TTC549 (cell line): ENCODE measurements around the gene SMAD6.

Experiments
- FAIRE-seq: peaks from 2 replicates; lab custom pipeline; 2012; peaks lifted over from hg19 to GRCh38; lab: Jason Lieb, UNC

The SMAD6 gene

DNA sequence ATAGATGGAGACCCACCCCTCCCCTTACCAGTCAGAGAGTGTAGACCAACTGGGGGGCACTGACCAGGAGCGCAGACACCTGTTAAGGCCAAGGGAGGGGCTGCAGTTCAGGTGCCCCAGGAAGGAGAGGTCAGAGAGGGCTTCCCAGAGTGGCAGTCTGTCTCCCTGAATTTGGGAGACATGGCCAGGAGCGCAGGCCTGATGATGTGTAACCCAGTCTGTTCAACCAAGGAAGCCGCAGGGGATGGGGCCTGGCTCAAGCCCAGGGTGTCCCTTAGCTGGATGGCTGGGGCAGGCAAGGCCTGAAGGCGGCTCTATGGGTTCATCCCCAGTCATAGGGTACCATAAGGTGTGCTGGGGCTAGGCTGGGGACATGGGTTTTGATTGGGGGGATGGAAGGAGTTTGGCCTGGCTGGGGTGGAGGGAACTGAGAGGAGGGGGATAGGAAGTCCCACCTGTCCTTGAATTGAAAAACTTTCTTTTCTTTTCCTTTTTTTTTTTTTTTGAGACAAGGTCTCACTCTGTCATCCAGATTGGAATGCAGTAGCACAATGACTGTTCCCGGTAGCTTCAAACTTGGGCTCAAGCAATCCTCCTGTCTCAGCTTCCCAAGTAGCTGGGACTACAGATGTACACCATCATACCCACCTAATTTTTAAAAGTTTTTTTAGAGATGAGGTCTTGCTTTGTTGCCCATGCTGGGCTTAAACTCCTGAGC lies 75.7 kb downstream of the SMAD6 start:
- FAIRE-seq: no peak

DNA sequence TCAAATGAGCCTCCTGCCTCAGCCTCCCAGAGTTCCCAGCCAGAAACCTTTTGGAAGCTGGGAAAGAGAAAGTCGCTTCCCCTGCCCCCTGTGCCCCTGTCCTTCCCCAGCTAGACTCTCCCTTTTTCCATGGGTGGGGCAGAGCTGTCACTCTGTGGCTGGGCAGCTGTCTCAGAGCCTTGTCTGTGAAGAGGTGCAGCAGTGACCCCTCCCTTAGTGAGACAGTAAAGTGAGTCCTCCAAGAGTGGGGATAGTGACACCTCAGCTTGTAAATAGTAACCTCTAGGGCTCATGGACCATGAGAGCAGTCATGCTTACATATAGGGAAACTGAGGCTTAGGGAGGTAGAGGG lies 76.3 kb downstream of the SMAD6 start:
- FAIRE-seq: no peak

DNA sequence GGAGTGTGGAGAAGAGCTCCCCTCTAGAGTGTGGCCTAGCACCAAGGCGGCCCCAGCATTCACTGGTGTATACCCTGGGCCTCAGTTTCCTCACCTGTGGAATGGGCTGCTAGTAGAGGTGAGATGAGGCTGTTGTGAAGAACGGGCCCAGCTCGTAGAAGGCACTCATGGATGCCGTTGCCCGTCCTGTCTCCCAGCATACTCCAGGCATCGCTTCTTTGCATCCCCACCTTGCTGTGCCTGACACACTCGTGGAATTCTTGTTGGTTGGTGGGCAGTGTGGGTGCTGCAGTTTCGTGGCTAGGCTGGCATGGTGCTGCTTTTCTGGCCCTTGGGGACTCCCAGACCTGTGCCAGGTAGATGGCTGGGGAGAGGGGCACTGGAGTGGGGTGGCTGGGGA lies 76.7 kb downstream of the SMAD6 start:
- no peak for FAIRE-seq

DNA sequence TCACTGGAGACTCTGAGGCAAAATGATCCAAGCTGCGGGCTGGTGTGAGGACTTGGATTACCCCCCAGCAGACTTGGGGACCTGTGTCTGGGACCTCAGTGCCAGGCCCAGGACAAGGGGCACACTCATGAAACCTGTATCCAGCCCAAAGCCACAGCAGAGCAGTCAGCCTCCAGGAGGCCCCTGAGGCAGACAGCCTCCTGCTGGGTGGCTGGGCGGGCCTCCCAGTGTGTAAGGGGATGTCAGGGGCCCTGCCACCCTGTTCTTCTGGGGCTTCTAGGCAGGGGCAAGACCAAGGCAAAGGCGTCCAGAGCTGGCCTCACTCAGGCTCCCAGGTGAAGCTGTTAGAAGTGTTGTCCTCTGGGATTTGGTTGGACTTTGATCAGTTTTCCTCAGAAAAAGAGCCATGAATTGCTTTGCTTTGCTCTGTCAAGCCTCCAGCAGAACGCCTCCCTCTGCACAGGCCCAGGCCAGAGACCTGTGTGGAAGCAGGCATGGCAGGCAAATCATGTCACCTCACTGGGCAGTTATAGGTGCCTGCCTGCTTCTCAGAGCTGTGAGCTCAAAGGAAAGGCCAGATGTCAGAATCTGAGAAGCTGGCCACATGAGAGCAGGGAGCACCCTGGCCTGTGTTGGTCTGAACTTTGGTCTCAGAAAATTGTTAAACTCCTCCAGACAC lies 77.4 kb downstream of the SMAD6 start:
- no peak for FAIRE-seq

DNA sequence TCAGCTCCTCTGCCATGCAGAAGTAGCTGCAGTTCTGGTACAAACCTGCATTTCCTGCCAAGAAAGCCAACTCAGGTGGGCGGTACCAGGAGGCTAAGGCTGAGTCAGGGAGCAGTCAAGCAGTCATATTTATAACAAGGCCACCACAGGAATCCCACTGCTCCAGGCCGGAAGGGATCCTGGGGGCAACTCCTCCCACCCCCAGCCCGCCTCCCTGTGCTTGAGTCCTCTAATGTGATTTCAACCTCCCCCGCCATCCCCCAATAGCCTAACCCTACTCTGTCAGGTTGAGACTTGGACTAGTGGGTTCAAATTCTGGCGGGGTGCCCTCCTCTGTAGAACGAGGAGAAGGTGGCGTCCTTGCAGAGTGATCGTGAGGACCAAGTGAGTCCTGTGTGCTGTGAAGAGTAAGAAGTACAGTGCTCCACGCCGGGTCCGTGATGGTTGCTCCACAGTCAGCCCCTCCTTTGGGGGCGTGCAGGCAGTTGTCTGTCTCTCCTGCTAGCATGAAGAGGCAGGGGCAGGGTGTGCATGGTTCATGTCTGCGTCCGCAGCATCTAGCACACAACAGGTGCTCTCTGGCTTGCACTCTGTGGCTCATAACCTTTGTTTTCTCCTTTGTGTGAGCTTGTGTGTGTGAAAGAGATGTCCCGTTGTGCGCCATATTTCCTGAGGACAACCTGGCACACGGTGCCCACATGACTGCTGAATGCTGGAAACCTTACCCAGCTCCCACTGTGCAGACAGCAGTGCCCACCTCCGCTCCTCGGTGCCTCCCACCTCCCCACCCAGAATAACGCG lies 78.3 kb downstream of the SMAD6 start:
- no peak for FAIRE-seq

DNA sequence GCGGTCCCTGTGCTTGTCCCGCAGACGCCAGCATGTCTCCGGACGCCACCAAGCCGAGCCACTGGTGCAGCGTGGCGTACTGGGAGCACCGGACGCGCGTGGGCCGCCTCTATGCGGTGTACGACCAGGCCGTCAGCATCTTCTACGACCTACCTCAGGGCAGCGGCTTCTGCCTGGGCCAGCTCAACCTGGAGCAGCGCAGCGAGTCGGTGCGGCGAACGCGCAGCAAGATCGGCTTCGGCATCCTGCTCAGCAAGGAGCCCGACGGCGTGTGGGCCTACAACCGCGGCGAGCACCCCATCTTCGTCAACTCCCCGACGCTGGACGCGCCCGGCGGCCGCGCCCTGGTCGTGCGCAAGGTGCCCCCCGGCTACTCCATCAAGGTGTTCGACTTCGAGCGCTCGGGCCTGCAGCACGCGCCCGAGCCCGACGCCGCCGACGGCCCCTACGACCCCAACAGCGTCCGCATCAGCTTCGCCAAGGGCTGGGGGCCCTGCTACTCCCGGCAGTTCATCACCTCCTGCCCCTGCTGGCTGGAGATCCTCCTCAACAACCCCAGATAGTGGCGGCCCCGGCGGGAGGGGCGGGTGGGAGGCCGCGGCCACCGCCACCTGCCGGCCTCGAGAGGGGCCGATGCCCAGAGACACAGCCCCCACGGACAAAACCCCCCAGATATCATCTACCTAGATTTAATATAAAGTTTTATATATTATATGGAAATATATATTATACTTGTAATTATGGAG lies 79.1 kb downstream of the SMAD6 start:
- FAIRE-seq: no peak

DNA sequence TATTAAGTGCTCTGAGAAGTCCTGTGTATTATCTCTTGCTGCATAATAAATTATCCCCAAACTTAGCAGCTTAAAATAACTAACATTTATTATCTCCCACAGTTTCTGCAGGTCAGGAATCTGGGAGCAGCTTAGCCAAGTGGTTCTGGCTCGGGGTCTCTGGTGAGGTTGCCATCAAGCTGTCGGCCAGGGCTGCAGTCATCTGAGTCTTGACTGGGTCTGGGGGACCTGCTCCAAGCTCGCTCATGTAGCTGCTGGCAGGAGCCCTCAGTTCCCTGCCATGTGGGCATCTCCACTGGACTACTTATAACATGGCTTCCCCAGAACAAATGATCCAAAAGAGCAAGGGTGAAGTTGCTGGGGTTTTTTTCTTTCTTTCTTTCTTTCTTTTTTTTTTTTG lies 80.7 kb downstream of the SMAD6 start:
- no peak for FAIRE-seq

DNA sequence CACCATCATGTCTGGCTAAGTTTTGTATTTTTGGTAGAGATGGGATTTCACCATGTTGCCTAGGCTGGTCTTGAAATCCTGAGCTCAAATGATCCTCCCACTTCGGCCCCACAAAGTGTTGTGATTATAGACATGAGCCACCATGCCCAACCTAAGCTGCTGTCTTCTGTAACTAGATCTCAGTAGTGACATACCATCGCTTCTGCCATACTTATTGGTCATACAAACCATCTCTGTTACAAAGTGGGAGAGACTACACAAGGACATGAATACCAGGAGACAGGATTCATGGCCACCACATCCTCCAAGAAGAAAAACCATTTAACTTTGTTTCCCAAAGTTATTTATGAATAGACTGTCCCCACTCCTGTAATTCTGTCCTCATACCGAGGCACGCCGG lies 81.3 kb downstream of the SMAD6 start:
- FAIRE-seq: peak; percentile 80

DNA sequence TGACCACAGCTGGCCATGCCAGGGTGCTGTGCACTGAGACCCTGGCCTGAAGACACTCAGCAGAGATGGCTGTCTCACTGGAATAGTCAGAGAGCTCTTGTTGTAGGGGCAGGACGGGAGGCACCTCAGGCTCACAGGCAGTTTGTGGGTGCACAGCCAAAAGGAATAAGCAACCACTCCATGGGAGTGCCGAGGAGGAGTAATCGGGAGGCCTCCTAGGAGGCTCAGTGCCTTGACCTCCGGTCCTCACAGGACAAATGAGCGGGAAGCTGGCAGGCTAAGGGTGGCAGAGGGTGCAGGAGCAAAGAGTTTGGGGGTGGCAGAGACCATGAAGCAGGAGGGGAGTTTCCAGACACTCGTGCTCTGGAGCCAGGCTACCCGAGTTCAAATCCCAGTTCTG lies 81.7 kb downstream of the SMAD6 start:
- FAIRE-seq: no peak

DNA sequence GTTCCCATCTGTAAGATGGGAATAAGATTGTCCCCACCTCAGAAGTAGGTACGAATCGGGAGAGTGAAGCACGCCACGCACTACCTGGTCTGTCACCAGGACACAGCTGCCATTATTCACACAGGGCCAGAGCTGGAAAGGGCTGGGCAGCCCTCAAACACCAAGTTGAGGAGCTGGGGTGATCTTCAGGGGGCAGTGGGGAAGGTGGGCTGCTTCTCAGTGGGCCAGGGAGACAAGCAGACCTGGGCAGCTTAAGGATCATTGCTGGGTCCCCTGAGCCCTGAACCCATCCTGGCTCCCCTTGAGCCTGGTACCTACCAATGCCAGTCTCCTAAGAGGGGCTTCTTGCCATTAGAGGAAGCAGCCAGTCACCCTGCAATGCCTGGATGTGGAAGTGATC lies 82.1 kb downstream of the SMAD6 start:
- FAIRE-seq: no peak

DNA sequence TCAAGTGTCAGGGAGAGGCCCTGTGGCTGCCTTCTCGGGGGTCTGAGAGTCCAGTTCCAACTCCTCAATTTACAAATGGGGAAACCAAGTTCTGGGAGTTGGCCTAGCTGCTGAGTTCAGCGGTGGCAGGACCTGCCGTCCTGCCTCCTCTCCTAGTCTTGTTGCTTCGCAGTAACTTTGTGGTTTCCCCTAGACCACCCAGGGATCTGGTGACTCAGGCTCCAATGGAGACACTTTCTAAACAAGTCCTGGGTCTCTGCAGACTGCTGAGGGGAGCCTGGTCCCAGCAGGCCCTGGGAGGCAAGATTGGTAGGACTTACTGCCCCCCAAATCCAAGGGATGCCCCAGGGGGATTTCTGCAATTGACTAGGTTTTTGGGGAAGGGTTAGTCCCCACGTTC lies 83.6 kb downstream of the SMAD6 start:
- no peak for FAIRE-seq

DNA sequence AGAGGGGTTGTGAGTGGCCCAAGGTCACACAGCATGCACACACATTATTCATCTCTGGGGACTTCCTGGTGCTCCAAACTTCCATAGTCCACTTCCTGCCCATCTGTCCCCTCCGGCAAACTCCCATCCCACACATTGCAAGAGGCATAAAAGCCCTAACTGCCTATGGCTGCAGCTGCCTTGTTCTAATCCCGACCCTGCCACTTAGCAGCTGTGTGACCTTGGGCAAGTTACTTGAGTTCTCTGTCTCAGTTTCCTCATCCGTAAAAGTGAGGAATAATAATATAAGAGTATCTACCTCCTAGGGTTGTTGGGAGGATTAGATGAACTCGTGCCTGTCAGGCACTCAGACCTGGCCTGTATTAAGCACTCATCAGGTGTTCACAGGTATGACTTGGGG lies 84.2 kb downstream of the SMAD6 start:
- FAIRE-seq: no peak

DNA sequence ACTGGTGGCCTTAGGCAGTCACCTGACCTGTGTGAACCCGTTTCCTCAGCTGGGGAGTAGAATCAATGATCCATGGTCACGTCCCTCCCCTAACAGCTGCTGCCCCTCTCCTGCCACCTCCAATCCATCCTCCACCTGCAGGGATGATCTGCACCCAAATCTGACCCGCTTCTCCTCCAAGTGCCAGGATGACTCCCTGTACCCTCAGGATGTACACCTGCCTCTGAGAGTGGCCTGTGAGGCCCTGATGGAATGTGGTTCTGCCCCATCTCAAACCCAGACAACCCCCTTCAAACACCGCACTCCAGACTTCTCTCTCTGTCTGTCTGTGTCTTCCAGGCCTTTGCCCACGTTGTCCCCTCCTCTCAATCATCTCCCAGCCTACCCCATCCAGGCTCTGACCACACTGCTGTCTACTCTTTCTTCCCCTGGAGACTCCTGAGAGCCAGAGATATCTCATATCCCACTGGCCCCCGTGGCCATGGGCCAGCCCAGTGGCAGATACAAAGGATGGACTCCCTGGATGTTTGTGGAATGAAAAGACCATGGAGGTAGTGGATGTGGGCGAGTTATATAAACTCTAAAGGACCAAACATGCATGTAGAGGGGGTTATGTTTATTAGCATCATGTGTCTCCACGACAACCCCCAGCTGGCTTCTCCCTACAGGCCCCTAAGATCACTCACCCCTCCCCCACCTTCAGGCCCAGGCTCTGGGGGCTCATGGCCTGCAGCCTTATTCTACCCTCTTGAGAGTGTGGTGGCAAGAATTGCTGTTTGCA lies 84.9 kb downstream of the SMAD6 start:
- FAIRE-seq: no peak

DNA sequence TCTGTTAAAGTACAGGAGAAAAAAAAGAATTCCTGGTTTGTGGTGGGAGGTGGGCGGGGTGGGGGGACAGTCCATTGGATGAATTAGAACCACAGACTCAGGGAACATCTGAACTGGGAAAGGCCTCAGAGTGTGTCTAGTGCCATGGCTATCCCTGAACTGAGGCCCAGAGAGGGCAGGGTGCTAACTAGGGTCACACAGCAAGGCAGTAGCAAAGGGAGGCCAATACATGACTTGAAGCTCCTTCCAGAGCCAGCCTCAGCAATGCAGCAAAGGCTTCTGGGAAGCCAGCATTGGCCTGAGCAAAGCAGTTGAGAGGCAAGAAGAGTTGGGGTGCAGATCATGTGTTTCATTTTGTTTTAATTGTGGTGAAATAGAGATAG lies 85.4 kb downstream of the SMAD6 start:
- no peak for FAIRE-seq

DNA sequence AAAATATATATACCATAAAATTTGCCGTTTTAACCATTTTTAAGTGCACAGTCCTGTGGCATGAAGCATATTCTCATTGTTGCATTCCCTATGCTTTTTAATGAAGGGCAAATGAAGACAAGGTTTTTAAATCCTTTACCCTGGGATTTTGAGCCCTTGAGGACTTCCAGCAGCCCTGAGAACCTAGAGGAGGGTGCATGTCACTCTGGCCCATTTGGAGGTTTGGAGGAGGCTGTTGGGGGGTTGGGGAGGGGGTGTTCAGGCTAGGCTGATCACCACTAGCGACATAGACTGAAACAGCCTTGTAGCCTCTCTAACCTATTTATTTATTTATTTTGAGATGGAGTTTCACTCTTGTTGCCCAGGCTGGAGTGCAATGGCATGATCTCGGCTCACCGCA lies 86.0 kb downstream of the SMAD6 start:
- FAIRE-seq: no peak

DNA sequence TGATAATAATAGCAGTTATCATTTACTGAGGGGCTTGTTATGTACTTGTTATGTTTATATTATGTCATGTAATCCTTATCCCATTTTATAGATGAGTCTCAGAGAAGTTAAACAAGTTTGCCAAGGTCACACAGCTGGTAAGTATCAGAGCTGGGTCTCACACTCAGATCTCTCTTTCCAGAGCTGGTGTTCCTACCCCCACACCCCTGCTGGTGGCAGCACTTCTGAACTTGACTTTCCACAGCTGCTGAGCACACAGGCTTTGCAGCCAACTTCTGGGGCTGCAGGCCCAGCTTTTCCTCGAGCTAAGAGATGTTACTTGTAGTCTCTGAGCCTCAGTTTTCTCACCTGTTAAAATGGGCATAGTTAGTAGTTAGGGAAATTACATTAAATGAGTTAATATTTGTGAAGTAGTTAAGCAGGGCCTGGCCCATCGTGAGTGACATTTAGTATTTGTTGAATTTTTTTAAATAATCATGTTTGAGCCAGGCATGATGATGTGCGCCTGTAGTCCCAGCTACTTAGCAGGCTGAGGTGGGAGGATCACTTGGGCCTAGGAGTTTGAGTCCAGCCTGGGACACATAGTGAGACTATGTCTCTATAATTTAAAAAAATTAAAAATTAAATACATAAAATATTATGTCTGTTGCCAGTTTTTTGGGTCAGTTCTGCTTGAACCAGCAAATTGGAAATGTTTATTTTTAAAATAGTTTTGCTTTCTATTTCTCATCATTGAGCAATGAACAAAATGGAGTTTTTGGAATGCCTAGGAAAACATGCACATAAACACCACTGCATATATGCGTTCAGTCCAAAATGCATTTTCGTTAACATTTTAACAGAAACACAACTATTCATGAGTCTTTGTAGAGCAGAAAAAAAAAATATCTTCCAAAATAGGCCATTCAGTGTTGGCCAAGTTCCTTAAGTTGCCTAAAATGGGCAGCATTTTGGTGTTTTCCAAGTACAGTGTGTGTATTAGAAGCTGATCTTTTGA lies 87.3 kb downstream of the SMAD6 start:
- FAIRE-seq: no peak

DNA sequence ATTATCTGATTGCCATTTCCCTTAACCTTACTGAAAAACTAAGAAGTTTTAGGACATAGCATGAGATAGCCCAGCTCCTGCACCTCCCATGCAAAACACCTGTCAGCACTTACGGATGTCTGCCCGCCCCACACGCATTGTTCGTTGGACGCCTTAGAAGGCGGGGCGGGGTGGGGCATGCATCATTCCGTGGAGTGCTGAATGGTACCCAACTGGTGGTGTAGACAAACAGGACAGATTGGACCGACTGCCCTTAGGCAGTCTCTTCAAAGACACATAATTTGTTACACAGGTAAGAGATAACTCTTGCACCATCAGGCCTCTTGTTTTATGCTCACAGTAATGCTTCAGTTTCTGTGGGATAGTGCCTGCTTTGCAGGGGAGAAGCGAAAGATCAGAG lies 93.8 kb downstream of the SMAD6 start:
- FAIRE-seq: no peak

DNA sequence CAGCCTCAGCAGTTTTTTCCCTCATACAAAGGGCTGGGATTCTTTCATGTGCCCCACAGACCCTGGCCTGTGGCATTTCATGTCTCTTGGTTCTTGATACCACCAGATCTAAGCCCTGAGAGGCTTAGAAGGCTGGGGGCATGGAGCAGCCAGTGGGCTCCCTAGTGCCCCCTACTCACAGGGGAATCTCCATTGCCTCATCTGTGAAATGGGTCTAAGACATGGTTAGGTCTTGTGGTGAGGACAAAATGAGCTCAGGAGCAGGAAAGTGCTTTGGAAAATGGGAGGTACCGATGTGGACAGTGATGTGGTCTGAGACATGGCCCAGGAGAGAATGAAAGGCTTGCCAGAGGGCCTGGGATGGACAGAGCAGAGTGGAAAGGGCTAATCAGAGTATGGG lies 94.3 kb downstream of the SMAD6 start:
- FAIRE-seq: no peak

DNA sequence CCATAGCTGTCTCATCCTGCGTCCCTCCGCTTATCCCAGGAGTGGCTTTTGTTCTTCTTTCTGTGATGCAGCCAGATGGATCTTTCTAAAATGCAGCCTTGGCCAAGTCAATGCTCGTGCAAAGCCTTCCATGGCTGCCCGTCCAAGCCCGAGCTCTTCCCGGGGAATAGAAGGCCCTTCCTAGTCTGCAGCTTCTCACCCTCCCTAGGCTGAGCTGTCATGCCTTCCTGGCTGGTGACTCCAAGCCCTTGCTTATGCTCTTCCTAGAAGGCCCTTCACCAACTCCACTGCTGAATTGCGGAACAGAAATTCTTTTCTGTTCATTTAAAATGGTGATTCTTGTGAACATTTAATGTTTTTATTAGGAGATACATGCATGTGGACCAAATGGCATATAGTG lies 95.9 kb downstream of the SMAD6 start:
- FAIRE-seq: no peak

DNA sequence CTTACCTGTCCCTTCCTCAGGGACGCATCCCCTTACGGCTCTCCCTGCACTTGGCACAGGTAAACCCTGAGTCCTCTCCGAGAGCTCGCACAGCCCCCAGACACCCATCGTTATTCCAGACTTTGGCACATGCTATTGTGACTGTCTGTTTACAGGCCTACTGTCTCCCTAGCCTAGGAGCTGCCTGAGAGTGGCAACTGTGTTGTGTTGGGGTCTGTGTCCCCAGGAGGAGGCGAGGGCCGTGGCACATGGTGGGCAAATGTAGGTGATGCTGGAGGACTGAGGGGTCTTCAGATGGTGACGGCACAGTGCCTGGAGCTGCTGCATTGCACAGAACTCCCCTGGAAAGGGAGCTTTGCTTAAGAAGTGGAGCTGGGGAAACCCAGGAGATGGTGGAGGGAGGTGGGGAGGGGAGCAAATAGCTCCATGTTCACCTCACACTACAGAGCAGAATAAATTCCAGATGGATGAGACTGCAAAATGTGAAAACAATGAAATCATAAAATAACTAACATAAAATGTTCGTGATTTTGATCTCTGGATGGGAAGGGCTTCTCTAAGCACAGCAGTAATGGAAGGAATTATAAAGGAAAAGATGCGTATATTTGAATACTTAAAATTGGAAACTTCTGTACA lies 96.5 kb downstream of the SMAD6 start:
- FAIRE-seq: no peak
